Spleen (tissue), 7 donors: ENCODE measurements around the gene LRRC51.

Source experiments
- CTCF ChIP-seq, 11 experiments: fragments of 200-600 bp in 7 of 11; fragments of 450-650 bp in 4 of 11; sonication (generic) in 4 of 11; IDR thresholded peaks in 8 of 11; conservative IDR thresholded peaks in 3 of 11; 1 replicate in 7 of 11; 2 replicates in 4 of 11; pipeline versions ENCODE4 v1.4.0 to v1.8.0; 2016 to 2021; ENCODE audit warnings: antibody characterized with exemption in 11 of 11, inconsistent platforms in 4 of 11, mild to moderate bottlenecking in 1 of 11
- POLR2AphosphoS5 ChIP-seq, 3 donors: sonication (generic); formaldehyde crosslinking; IDR thresholded peaks; one replicate each; pipeline ENCODE4 v1.5.1; 2017; ENCODE audit warnings: antibody characterized with exemption in 3 of 3
- donor health status: DM: no; HTN: no; CAD: no; lungs with moderate emphysema.
- donor health status: DM: no; HTN: no; CAD: no.
- donor health status: DM: no; HTN: no; CAD: no.

DNA sequence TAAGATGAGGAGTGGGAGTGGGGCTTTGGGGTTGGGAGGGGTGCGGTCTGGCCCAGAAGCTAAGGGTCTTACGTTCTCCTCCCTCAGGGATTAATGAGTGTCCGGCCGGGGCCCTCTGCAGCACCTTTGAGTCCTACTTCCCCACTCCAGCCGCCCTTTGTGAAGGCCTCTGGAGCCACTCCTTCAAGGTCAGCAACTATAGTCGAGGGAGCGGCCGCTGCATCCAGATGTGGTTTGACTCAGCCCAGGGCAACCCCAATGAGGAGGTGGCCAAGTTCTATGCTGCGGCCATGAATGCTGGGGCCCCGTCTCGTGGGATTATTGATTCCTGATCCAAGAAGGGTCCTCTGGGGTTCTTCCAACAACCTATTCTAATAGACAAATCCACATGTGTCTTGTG, 58.9 kb downstream of the LRRC51 start:
- TF ChIP-seq POLR2AphosphoS5 (IDR thresholded peaks at IDR 0.05) (no peak), CTCF (IDR thresholded peaks at IDR 0.05 in 8 of 11, conservative IDR thresholded peaks at IDR 0.05 in 3 of 11) (no peak)
